Measurements from ENCODE around the gene MORC4.

DNA sequence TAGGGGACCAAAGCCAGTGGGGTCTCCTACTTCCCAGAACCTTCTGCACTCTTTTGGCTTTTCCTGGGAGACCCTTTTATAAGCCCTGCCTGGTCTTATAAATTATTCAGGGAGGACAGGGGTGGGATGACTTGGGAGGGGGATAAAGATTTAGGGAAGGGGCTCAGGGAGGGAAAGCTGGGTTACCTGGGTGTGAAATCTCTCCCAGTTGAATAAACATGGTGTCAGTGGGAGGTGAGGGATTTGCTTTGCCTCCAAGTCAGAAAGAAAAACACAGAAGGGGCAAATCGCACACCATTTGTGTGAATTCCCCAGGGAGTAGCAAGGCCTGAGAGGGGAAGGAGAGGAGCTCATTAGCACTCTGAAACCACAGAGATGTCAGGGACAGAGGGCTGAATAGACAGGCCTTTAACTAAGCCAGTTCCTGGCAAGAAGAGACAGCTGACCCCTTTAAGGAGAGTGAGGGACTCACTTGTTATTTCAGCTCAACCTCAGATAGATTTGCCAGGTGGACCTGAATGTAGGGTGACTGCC, 96.7 kb downstream of the MORC4 start, which contains the start of gene RIPPLY1:
- TF ChIP-seq, protein P1, sequence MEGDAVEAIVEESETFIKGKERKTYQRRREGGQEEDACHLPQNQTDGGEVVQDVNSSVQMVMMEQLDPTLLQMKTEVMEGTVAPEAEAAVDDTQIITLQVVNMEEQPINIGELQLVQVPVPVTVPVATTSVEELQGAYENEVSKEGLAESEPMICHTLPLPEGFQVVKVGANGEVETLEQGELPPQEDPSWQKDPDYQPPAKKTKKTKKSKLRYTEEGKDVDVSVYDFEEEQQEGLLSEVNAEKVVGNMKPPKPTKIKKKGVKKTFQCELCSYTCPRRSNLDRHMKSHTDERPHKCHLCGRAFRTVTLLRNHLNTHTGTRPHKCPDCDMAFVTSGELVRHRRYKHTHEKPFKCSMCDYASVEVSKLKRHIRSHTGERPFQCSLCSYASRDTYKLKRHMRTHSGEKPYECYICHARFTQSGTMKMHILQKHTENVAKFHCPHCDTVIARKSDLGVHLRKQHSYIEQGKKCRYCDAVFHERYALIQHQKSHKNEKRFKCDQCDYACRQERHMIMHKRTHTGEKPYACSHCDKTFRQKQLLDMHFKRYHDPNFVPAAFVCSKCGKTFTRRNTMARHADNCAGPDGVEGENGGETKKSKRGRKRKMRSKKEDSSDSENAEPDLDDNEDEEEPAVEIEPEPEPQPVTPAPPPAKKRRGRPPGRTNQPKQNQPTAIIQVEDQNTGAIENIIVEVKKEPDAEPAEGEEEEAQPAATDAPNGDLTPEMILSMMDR (IDR thresholded peaks at IDR 0.05): no peak
- no peak for TF ChIP-seq POLR2A (IDR thresholded peaks at IDR 0.05)
